GM19324 (cell line): ENCODE data around the gene IL19.
A peak's percentile ranks its signal among the peaks of the same experiment; 100 is the strongest.
"Not testable (repeated sequence)": the region's sequence is repeated elsewhere in the genome, so short reads cannot be mapped to it uniquely, and the experiment has no call there.

ENCODE experiments used
- ATAC-seq: cut with Tn5 transposase; IDR thresholded peaks from one replicate; pipeline ENCODE4 v1.9.1; 2021; ENCODE audit warnings: mild to moderate bottlenecking, moderate library complexity; ENCODE audit not compliant: unreplicated experiment, low FRiP score

IL19 gene

DNA sequence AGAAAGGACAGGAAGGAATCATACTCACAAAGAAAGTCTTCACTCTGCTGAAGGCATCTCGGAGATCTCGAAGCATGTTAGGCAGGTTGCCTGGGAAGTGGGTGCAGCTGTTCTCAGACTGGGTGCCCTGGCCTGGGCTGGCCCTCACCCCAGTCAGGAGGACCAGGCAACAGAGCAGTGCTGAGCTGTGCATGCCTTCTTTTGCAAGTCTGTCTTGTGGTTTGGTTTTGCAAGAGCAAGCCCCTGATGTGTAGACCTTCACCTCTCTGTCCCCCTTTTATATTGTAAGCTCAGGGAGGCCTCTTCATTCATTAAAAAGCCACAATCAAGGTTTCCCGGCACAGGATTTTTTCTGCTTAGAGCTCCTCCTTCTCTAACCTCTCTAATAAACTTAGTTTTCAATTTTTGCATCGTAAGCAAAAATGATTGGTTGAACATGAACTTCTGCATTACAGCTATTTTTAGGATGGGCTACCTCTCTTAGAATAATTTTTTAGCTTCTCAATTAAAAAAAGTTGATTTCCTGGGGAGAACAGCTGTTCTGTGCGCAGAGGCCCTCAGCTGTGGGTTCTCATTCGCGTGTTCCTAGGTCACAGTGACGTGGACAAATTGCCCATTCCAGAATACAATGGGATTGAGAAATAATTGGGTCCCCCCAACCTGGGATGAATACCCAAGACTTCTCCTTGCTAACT lies 1.8 kb downstream of the IL19 start, which contains the start of gene IL10:
Gene IL10 (minus strand): TSS at position 252 of the 695 bp plus-strand sequence. CDS start 59 bp downstream, at position 193.
- no peak for ATAC-seq

DNA sequence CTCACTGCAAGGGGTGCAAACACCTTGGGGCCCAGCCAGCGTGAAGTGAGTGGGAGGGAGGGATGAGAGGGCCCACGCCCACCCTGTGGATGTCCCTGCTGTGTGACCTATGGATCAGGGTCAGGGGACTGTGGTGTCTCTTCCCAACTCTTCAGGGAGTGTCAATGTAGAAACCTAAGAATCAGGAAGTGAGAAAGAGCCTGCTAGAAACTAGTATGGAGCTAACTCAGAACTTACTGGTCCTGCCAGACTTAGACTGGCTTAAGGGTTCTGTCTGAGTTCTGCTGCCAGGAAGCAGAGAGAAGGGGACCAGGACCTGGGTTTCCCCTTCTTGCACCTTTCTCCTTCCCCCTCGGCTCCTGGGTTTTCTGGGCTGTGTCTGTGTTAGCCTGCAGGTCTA lies 3.5 kb downstream of the IL19 start:
- no peak for ATAC-seq

DNA sequence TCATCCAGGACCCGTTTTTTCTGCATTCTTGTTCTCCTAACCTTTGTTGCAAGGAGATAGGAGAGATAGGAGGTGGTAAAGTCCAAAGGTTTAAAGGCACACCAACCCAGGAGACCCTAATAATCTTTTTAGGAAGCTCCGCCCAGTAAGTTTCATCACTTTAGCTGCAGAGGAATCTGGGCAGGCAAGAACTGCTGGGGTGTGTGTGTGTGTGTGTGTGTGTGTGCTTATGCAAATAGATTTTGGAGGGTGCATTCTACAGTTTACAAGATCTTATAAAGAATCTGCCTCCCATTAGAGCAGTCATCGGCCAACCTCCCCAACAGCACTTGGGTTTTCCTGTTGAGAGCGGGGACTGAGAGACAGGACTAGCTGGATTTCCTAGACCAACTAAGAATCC lies 5.7 kb downstream of the IL19 start:
- no peak for ATAC-seq

DNA sequence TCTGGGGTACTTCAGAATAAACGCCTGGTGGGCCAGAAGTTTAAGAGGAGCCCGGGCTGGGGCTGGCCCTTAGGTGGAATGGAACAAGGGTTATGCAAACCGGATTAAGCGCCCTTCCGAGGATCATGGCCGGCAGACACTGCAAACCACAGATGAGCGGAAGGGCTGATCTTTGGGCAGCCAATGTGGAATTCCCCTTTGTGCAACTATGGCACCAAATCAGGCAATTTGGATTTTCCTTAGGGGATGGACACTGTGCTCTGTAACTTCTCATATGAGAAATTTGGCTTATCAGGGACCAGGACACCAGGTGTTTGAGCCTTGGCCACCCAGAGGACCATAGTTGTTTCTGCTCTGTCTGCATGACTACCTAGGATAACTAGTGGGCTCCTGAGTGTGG lies 7.5 kb downstream of the IL19 start:
- ATAC-seq = no peak

DNA sequence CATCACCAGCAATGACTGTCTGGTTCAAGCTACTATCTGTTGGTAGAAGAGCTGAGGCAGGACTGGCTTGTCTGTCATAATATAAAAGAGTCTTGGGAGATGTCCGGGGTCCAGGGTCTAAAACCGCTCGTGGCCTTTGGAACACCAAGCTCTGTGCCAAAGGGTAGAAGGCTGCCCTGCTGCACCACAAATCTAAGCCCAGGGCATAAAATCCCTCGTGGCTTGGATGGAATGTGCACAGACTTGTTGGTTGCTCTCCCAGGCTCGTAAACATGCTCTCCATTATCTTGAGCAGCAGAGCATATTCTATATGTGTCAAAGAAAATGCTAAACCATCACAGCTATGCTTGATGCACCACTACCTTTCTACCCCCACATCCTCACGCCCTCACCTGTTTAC lies 8.3 kb downstream of the IL19 start:
- not testable (repeated sequence) for ATAC-seq

DNA sequence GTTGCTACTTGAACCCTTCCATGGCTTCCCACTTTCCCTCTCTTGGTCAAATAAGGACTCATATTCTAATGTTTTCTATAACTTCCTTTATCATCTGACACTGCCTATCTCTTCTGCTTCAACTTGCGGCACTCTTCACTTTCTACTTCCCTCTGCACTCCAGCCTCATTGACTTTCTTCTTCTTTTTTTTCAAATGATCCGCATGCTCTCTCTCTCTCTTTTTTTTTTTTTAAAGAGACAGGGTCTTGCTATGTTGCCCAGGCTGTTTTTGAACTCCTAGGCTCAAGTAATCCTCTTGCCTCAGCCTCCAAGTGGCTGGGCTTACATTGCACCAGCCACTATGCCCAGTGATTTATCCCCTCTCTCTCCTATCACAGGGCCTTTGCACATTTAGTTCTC lies 9.1 kb downstream of the IL19 start:
- no peak for ATAC-seq

DNA sequence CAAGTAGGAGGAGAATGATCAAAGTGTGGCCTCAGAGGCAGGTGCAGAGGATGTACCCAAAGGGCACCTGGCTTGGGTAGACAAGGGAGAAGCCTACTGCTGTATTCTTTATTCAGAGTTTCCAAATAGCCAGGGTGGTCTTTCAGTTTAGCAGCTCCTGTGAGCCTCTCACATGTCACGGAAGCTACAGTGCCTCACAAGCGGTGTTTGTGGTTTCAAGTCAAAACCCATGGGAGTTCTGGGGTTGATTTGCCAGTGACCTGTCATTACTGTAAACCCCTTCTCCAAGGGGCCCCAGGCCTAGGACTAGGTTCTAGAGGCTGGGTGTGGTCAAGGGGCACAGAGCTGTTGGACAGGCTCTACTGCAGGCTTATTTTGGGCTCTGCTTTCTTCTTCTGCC lies 11.9 kb downstream of the IL19 start:
- peak; percentile 54 for ATAC-seq

DNA sequence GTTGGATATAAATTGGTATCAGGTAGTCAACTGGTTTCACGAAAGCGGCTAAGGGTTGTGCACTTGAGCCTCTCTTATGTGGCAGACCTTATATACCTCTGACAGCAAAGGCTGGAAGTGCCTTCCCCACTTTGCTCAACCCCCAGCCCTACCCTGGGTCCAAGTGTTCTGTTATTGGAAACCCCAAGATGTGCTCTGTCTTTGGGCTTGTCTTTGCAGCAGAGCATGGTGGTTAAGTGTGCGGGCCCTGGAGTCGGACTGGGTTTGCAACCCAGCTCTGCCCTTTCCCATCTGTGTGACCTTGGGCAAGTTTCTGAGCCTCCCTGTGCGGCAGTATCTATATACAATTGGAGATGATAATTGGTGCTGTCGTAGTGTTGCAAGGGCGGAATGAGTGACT lies 12.9 kb downstream of the IL19 start:
- ATAC-seq = no peak

DNA sequence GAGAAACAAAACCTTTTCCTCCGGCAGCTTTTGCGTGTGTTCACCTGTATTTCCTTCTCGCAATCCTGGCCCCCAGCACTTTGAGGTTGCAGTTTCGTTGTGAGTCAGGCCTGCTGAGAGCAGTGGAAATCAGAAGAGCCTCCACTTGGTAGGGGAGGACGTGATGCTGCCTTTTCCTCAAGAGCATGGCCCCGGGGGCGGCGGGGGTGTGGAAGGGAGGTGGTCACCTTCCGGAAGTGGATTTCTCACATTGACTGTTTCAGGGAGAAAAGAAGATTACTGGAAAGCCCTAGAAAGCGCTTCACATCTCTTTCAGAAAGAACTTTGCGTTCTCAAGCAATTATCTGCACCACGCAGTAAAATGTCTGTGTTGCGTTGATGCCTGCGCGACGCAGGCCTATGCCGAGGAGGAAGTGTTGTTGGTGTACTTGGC lies 13.9 kb downstream of the IL19 start:
- peak; percentile 71 for ATAC-seq

DNA sequence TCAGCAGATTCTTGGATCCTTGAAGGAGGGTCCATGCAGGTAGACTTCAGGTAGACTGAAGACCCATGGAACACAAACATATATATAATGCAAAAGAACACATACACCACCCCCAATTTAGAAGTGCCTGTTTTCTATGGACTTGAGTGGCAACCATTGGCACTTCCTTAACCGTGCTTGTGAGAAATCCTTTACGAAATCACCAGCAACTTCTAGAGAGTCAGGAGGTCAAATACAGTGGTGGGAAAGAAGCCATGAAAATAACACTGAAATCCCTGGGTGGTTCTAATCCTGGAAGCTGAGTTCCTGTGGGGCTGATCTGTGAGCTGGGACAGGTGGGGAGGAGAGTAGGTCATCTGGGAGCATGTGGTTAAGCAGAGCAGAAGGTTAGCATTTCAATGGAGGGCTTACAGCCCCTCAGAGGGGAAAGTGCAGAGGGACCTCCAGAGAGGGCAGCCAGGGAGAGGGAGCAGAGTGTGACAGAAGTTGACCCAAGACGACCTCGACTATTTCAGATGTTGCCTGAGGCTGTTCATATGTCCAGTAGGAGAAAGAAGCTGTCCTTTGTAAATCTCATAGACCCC lies 14.7 kb downstream of the IL19 start:
- no peak for ATAC-seq

DNA sequence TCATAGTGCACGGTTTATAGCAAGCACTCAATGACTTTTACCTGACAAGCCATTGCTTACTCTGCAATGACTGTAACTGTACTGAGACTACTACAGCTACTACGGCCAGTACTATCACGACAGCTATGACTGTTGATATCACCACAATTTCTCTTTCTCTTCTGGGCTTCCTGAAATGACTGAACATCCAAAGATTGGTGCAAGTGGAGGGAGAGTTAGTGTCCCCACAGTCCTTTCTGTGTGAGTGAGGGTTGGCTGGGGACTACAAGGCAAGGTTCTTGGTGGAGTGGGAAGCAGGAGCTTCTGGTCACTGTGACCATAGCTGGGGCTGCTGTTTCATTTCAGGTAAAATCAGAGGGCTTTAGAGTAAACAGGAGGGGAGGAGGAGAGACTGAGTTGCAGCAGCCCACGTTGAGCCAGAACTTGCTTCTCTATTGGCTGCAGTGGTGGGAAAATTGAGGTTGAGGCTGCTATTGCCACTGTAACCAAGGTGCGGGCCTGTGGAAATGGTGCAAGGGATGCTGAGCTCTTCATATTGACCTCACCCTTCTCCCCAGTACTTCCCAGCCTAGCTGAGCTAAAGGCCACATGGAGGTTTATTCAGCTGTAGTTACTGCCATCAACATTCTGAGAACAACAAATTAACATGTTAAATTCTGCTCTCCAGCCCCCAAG lies 15.8 kb downstream of the IL19 start:
- no peak for ATAC-seq

DNA sequence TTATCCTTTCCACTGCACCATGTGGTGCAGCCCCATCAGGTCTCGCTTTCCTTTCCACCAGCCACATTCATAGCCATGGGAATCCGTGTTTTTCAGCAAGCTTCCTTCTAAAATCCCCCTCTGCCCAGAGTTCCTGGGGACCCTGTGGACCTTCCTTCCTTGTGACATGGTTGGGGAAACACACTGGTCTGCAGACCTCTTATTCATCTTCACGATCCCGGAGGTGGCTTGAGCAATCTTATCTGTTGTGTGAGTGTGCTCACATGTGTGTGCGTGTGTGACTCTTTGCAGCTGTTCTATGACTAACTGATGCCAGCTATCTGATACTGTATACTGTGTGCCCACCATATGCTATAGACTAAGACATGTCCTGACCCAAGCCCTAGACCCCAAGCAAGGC lies 17.3 kb downstream of the IL19 start:
- no peak for ATAC-seq

DNA sequence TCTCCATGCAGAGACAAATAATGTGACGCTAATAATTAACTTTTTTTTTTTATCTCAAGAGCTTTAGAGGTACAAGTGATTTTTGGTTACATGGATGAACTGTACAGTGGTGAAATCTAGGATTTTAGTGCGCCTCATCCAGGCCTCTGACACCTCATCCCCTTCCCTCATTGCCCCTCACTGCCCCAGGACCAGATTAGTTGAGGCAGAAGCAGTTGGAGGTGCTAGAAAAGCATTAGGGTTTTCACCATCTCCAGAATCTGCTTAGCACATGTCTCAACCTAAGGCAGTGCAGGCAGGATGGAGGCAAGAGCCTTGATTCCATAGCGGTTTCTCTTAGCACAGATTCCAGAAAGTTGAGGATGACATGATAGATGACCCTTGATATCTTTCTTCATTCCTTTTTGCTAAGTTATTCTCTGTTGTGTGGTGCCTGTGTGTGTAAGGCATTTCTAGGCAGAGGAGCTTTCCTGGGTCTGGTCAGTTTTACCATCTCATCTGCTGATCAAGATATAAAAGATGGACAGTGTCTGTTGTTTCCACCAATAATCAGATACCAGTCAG lies 18.0 kb downstream of the IL19 start:
- ATAC-seq = no peak

DNA sequence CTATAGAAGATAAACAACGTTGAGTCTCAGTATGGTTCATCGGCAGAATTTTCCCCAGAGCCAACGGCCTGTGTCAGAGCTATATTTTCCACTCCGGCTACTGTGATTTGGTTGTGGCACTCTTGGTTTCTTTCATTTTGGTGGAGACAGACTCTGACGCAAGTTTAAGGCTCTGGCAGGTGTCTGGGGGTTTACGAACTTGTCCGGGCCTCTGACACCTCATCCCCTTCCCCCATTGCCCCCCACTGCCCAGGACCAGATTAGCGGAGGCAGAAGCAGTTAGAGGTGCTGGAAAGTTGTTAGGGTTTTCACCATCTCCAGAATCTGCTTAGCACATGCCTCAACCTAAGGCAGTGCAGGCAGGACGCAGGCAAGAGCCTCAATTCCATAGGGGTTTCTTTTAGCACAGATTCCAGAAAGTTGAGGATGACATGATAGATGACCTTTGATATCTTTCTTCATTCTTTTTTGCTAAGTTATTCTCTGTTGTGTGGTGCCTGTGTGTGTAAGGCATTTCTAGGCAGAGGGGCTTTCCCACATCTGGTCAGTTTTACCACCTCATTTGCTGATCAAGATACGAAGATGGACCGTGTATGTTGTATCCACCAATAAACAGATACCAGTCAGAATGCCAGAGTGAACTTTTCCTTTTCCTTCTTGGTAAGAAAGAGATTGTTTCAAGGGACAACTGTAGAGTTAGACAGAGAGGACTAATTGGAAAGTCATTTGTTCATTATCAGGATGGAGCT lies 20.1 kb downstream of the IL19 start:
- ATAC-seq = no peak

DNA sequence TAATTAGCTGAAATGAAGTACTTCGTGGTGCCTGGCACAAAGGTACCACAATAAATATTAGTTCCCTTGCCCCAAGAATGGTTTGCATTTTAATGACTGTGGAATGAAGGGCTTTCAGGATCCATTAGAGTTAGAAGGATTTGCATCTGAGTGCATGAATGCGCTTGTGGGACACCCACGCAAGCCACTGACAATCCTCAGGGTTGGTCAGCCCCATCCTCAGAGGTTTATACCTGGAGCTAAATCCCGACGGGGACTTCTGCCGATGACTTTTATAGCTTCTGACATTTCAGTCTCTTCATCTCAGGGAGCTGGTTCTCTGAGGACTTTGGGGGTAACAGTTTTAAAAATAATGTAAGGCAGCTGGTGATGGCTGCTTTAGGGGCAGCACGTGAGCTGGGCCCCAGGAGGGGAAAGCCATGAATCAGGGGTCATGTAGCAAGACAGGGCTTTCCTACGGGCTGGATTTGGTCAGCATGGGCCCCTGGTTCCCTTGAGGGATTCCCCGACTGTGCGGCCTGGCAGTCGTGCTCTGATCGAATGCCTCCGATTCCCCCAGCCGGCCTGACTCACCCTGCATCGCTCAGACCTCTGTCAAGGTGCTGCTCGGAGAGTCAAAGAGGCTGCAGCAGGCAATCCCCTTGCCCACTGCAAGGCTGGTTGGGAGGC lies 22.5 kb downstream of the IL19 start:
- no peak for ATAC-seq

DNA sequence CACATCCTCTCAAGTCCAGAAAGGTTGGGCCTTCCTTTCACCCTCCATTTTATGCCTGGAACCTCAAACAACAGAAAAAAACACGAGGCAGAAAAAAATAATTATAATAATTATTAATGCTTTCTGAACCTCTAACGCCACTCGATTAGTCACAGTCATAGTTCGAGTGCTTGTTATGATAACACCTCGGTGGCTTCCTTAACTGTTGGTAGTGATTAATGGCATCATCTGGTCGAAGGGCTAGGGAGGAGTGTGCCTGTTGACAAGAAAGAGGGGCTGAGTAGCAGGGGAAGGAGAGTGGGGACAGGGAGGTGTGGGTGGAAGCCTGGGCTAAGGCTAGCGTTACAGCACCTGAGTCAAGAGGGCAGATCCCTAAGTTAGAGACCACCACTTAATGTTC lies 23.0 kb downstream of the IL19 start:
- ATAC-seq = no peak

DNA sequence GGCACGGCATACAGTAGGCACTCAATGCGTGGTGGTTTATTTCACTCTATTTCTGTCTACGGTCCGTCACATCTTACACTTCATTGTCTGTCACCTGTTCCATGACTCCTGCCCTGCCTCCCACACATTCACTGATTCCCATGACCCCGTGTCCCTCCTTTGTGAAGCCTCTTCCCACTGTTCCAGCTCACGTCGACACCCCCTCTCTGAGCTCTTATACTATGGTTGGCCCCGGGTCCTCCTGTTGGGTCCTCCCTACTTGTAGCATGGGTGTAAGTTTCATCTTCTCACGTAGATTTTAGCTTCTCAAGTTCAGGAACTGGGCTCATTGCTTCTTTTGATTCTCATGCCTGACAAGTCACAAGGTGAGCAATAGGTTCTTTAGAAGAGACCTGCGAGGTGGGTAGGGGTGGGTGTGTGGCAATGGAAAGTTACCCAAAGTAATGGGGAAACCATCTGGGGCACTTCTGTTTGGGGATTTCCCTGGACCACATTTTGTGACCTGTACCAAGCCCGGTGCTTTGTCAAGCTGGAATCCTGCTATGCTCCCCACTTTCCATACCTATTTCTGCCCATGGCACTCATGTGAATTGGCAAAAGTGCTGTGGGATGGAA lies 23.8 kb downstream of the IL19 start:
- no peak for ATAC-seq

DNA sequence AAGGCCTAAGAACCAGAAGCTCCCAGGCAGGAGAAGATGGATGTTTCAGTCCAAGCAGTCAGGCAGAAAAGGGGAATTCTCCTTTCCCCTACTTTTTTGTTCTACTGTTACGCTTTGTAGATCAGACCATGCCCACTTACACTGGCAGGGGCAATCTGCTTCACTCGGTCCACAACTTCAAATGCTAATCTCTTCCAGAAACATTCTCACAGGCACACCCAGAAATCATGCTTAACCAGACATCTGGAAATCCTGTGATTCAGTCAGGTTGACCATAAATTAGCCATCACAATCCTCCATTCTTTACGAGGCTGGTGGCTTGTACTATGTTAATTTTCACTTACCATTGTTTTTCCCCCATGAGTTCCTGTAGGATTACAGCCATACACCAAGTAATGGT lies 25.5 kb downstream of the IL19 start:
- no peak for ATAC-seq

DNA sequence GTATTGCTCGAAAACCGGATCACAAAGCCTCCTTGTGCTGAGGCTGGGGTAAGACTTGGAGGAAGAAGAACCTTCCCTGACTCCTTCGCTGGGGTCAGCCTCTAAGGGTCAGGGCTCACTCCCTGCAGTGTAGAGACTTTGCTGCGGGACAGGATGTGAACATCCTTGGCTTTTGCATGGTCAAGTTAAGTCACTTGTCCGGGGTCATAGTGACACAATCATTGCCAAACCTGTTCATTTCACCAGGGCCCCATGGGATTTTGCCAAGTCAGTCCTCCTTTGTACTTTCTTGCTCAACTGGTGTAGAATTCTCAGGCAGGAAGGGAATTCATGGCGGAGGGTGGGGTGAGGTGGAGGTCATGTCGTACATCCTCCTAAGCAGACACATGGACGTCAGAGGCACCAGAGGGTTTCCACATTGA lies 26.4 kb downstream of the IL19 start:
- ATAC-seq = no peak
